HCT116 (cell line): ENCODE results near the gene CTDSP1. TPM values are rescaled to one million over a fixed set of nuclear protein-coding genes. Genes with fewer than 3 reads are reported as not detected.

Source experiments
- ATAC-seq: fragments of 200-7000 bp; cut with Tn5 transposase; 2 replicates; pipeline ENCODE4 v1.9.1; 2020; ENCODE audit warnings: mild to moderate bottlenecking, moderate library complexity
- Bru-seq: library from RNA; stranded (reverse); fragments of 400-500 nt; gene quantifications from one replicate; lab custom pipeline; 2021; lab: Mats Ljungman, UMichigan
- BruChase-seq, 2 experiments: library from RNA; stranded (reverse); fragments of 400-500 nt; gene quantifications; one replicate each; lab custom pipeline; 2021; lab: Mats Ljungman, UMichigan
- BruUV-seq: library from RNA; stranded (reverse); fragments of 400-500 nt; replicated peaks from 2 replicates; lab custom pipeline; 2021; lab: Mats Ljungman, UMichigan
- CTCF ChIA-PET: fragments of 300-600 bp; sonication (Branson Sonifier 250); formaldehyde crosslinking; loops from one replicate; lab custom pipeline; 2021; ENCODE audit warnings: antibody characterized with exemption; lab: Charles Lee
- POLR2A ChIA-PET: fragments of 300-600, 350-600 bp; sonication (Branson Sonifier 250); formaldehyde crosslinking; loops from one replicate; lab custom pipeline; 2021; ENCODE audit warnings: antibody characterized with exemption; lab: Charles Lee
- RAD21 ChIA-PET, 2 experiments: fragments of 300-600 bp; sonication (Branson Sonifier 250); formaldehyde crosslinking; loops; one replicate each; lab custom pipeline; 2023; ENCODE audit warnings: low total read pairs in 2 of 2; ENCODE audit not compliant: uncharacterized antibody in 2 of 2, unreplicated experiment in 2 of 2, low non-redundant PET in 1 of 2; lab: Charles Lee
- DNase-seq: peaks from one replicate; pipeline ENCODE4 v3.0.0-alpha.2; 2010; ENCODE audit warnings: low read depth, low spot score
- H2AFZ ChIP-seq: fragments of 200-600 bp; shearing (Covaris generic), sonication (generic); 2 replicates; pipeline ENCODE4 v1.6.1; 2017; ENCODE audit warnings: low read depth, mixed run types, mixed read lengths, antibody characterized with exemption, low read length; ENCODE audit not compliant: poor library complexity, severe bottlenecking
- H3K27ac ChIP-seq: 2 replicates; pipeline ENCODE4 v1.5.1; 2012; ENCODE audit warnings: low read depth, low read length
- H3K27me3 ChIP-seq: fragments of 200-600 bp; sonication (generic); 2 replicates; pipeline ENCODE4 v1.6.1; 2016; ENCODE audit warnings: mixed run types, low read length, mixed read lengths; ENCODE audit not compliant: insufficient read depth
- H3K36me3 ChIP-seq, 2 experiments: fragments of 200-500 bp in 1 of 2; fragments of 200-600 bp in 1 of 2; sonication (Bioruptor generic) in 1 of 2; sonication (generic) in 1 of 2; 2 replicates each; pipeline versions ENCODE4 v1.5.1 to v1.6.1; 2014 to 2016; ENCODE audit warnings: low read length in 2 of 2, inconsistent platforms in 1 of 2, mixed read lengths in 1 of 2, mixed run types in 1 of 2; ENCODE audit not compliant: insufficient read depth in 2 of 2, control insufficient read depth in 1 of 2
- H3K4me1 ChIP-seq, 2 experiments: fragments of 200-600 bp in 1 of 2; sonication (generic) in 1 of 2; 2 replicates each; pipeline versions ENCODE4 v1.5.1 to v1.6.1; 2012 to 2017; ENCODE audit warnings: low read length in 2 of 2, inconsistent platforms in 1 of 2, mild to moderate bottlenecking in 1 of 2, mixed read lengths in 1 of 2, mixed run types in 1 of 2, moderate library complexity in 1 of 2; ENCODE audit not compliant: insufficient read depth in 2 of 2, control insufficient read depth in 1 of 2
- H3K4me2 ChIP-seq: fragments of 200-600 bp; sonication (generic); 2 replicates; pipeline ENCODE4 v1.6.1; 2017; ENCODE audit warnings: mixed run types, low read length, mixed read lengths
- H3K4me3 ChIP-seq, 2 experiments: fragments of 200-600 bp in 1 of 2; sonication (generic) in 1 of 2; replicated peaks in 1 of 2; 2 replicates each; pipeline ENCODE4 v1.5.1; 2011 to 2016; ENCODE audit warnings: low read length in 2 of 2, control low read depth in 1 of 2, low read depth in 1 of 2, mild to moderate bottlenecking in 1 of 2, mixed read lengths in 1 of 2, mixed run types in 1 of 2
- H3K79me2 ChIP-seq: fragments of 200-600 bp; sonication (generic); 2 replicates; pipeline ENCODE4 v1.6.1; 2017; ENCODE audit warnings: mild to moderate bottlenecking, mixed run types, low read length, moderate library complexity, mixed read lengths; ENCODE audit not compliant: insufficient read depth
- H3K9ac ChIP-seq: fragments of 200-600 bp; sonication (generic); 2 replicates; pipeline ENCODE4 v1.6.1; 2016; ENCODE audit warnings: low read length, mixed read lengths
- H3K9me2 ChIP-seq: fragments of 200-600 bp; sonication (generic), shearing (Covaris generic); 2 replicates; pipeline ENCODE4 v1.6.1; 2017; ENCODE audit warnings: mixed run types, mild to moderate bottlenecking, moderate library complexity; ENCODE audit not compliant: insufficient read depth
- H3K9me3 ChIP-seq, 2 experiments: fragments of 200-500 bp in 1 of 2; fragments of 200-600 bp in 1 of 2; sonication (Bioruptor generic) in 1 of 2; sonication (generic) in 1 of 2; 2 replicates each; pipeline ENCODE4 v1.6.1; 2014 to 2017; ENCODE audit warnings: low read length in 2 of 2, mixed read lengths in 2 of 2, inconsistent platforms in 1 of 2, low read depth in 1 of 2, mild to moderate bottlenecking in 1 of 2, mixed run types in 1 of 2, moderate library complexity in 1 of 2; ENCODE audit not compliant: control insufficient read depth in 1 of 2, insufficient read depth in 1 of 2
- H4K20me1 ChIP-seq: fragments of 200-600 bp; sonication (generic), shearing (Covaris generic); 2 replicates; pipeline ENCODE4 v1.6.1; 2017; ENCODE audit warnings: mixed run types, mild to moderate bottlenecking, moderate library complexity; ENCODE audit not compliant: insufficient read depth
- CEBPB ChIP-seq: IDR thresholded peaks from 2 replicates; pipeline ENCODE4 v1.6.1; 2012; ENCODE audit warnings: low read depth
- EGR1 ChIP-seq: IDR thresholded peaks from 2 replicates; pipeline ENCODE4 v1.6.1; 2012; ENCODE audit warnings: low read depth
- EZH2 ChIP-seq: fragments of 200-600 bp; sonication (generic); IDR thresholded peaks from 2 replicates; pipeline ENCODE4 v1.6.1; 2017; ENCODE audit warnings: antibody characterized with exemption, mixed run types
- EZH2phosphoT487 ChIP-seq: fragments of 200-600 bp; IDR thresholded peaks from 2 replicates; pipeline ENCODE4 v1.6.1; 2018; ENCODE audit warnings: antibody characterized with exemption, borderline replicate concordance
- FOSL1 ChIP-seq: IDR thresholded peaks from 2 replicates; pipeline ENCODE4 v1.6.1; 2012; ENCODE audit warnings: low read depth
- JUND ChIP-seq: IDR thresholded peaks from 2 replicates; pipeline ENCODE4 v1.6.1; 2012
- POLR2A ChIP-seq: IDR thresholded peaks from 2 replicates; pipeline ENCODE4 v1.7.0; 2011; ENCODE audit warnings: borderline replicate concordance; ENCODE audit not compliant: insufficient read depth, insufficient read length; ENCODE audit errors: extremely low read depth
- POLR2AphosphoS5 ChIP-seq: IDR thresholded peaks from 2 replicates; pipeline ENCODE4 v1.6.1; 2011; ENCODE audit warnings: mild to moderate bottlenecking, low read depth, low read length, moderate library complexity
- RAD21 ChIP-seq: IDR thresholded peaks from 2 replicates; pipeline ENCODE4 v1.6.1; 2012; ENCODE audit warnings: low read depth, mild to moderate bottlenecking
- SIN3A ChIP-seq: IDR thresholded peaks from 2 replicates; pipeline ENCODE4 v1.6.1; 2012; ENCODE audit warnings: low read depth
- SP1 ChIP-seq: IDR thresholded peaks from 2 replicates; pipeline ENCODE4 v1.6.1; 2012; ENCODE audit warnings: low read depth
- TCF7L2 ChIP-seq: IDR thresholded peaks from 2 replicates; pipeline ENCODE4 v1.7.0; 2011; ENCODE audit warnings: borderline replicate concordance, inconsistent platforms; ENCODE audit not compliant: insufficient read depth, insufficient read length; ENCODE audit errors: extremely low read depth
- YY1 ChIP-seq: IDR thresholded peaks from 2 replicates; pipeline ENCODE4 v1.6.1; 2011; ENCODE audit warnings: low read length, low read depth, moderate library complexity, mild to moderate bottlenecking; ENCODE audit not compliant: insufficient replicate concordance; ENCODE audit errors: extremely low read depth
- ZFX ChIP-seq: fragments of 450-650 bp; IDR thresholded peaks from 2 replicates; pipeline ENCODE4 v1.6.1; 2017
- ZNF274 ChIP-seq: fragments of 200-500 bp; sonication (Bioruptor generic); IDR thresholded peaks from 2 replicates; pipeline ENCODE4 v1.6.1; 2014; ENCODE audit warnings: mild to moderate bottlenecking, low read depth, low read length, inconsistent platforms
- intact Hi-C: fragments of 100-400 bp; cut with micrococcal nuclease; formaldehyde crosslinking; loops from 2 replicates; pipeline ENCODE4 v1.10.0; 2022
- long read RNA-seq: library from polyadenylated mRNA; unstranded; transcript quantifications from one replicate; pipeline ENCODE4 v2.0.0, GENCODE V29; 2021; ENCODE audit not compliant: unreplicated experiment
- polyA plus RNA-seq: library from polyadenylated mRNA; unstranded; fragments of >200 nt; gene quantifications from 2 replicates; pipeline ENCODE4 v1.2.1, GENCODE V29; 2012; ENCODE audit warnings: missing spikeins
- total RNA-seq: library from RNA; stranded (reverse); gene quantifications from one replicate; pipeline ENCODE4 v1.2.1, GENCODE V29; 2021; ENCODE audit not compliant: unreplicated experiment
- TF ChIP-seq, protein P1 (sequence below), 3 experiments: fragments of 200-600 bp in 1 of 3; sonication (generic) in 1 of 3; IDR thresholded peaks in 2 of 3; conservative IDR thresholded peaks in 1 of 3; 2 replicates each; pipeline ENCODE4 v1.5.1; 2012 to 2017; ENCODE audit warnings: low read depth in 2 of 3, low read length in 2 of 3, antibody characterized with exemption in 1 of 3, borderline replicate concordance in 1 of 3, control low read depth in 1 of 3, mild to moderate bottlenecking in 1 of 3, mixed read lengths in 1 of 3, mixed run types in 1 of 3, moderate library complexity in 1 of 3; ENCODE audit not compliant: insufficient read depth in 1 of 3
- TF ChIP-seq, protein P2 (sequence below): IDR thresholded peaks from 2 replicates; pipeline ENCODE4 v1.6.1; 2012; ENCODE audit warnings: low read depth
- TF ChIP-seq, protein P3 (sequence below): IDR thresholded peaks from 2 replicates; pipeline ENCODE4 v1.6.1; 2012
- TF ChIP-seq, protein P4 (sequence below): IDR thresholded peaks from 2 replicates; pipeline ENCODE4 v1.6.1; 2012

CTDSP1 gene, protein sequence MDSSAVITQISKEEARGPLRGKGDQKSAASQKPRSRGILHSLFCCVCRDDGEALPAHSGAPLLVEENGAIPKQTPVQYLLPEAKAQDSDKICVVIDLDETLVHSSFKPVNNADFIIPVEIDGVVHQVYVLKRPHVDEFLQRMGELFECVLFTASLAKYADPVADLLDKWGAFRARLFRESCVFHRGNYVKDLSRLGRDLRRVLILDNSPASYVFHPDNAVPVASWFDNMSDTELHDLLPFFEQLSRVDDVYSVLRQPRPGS
- 90.7 TPM for total RNA-seq
- 79.4 and 89.3 TPM in 2 replicates for polyA plus RNA-seq
- percentile 80 among the genes with signal in this experiment for Bru-seq, nascent RNA
- percentile 86 among the genes with signal in this experiment for BruChase-seq, experiment 1, labeled RNA remaining after a 6-hour chase
- BruChase-seq, experiment 2, labeled RNA remaining after a 2-hour chase, result percentile 89 among the genes with signal in this experiment
- long read RNA-seq, partial matches to known transcripts, result 7 of 65 reads
- long read RNA-seq, other reads (novel, unspliced or antisense), result 58 of 65 reads

DNA sequence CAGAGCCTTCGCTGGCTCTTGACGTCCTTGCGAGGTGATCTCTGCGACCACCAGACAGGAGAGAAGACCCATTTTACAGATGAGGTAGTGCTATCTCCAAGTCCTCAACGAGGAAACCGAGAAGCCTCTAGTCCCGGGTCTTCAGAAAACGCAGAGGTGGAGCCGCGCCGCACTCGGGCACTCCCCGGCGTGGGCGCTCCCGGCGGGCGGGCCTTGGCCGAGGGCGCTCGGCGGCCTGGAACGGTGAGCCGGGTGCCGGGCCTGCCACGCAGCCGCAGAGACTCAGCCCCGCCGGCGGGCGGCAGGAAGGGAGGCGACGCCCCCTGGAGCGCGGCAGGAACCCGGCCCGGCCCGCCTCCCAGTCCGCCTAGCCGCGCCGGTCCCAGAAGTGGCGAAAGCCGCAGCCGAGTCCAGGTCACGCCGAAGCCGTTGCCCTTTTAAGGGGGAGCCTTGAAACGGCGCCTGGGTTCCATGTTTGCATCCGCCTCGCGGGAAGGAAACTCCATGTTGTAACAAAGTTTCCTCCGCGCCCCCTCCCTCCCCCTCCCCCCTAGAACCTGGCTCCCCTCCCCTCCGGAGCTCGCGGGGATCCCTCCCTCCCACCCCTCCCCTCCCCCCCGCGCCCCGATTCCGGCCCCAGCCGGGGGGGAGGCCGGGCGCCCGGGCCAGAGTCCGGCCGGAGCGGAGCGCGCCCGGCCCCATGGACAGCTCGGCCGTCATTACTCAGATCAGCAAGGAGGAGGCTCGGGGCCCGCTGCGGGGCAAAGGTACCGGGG lies at the start of gene CTDSP1:
Gene CTDSP1, plus strand, starts transcription at position 478 of the 776 bp plus-strand sequence. Its CDS starts 223 bp downstream, at position 701.
- ChIA-PET CTCF (interaction anchor here (0.6 kb wide), 1 partner anchor 127 kb away, joined by 4 read pairs; no protein-coding TSS in a partner anchor), RAD21 (interaction anchor here in 1 of 2 experiments (0.6 kb wide), 1 partner anchor 113 kb away, joined by 3 read pairs; no protein-coding TSS in a partner anchor), POLR2A (no interaction called here)
- no peaks in the 10 kb centered on the region for H4K20me1 ChIP-seq
- H3K27me3 ChIP-seq, result no peaks in the 10 kb centered on the region
- peaks cover 23 to 52% of the 10 kb centered on the region in 2 experiments for H3K4me1 ChIP-seq
- BruUV-seq, result no TSS peak
- intact Hi-C loops, result loop anchor here (1.0 to 2.0 kb wide), 2 partner anchors 98 to 169 kb away; partner anchors contain the start of genes CNOT9 and USP37
- peak within 1 kb of the TSS; percentile 63 to 85 for H3K4me3 ChIP-seq
- peak within 1 kb of the TSS; percentile 96 for H3K9ac ChIP-seq
- peaks cover 17% of the 10 kb centered on the region in 2 experiments for H3K36me3 ChIP-seq
- peak; percentile 31 for ATAC-seq
- no peaks in the 10 kb centered on the region for H3K9me3 ChIP-seq
- H3K27ac ChIP-seq, result peak within 1 kb of the TSS; percentile 99
- no peak within 1 kb of the TSS for H2AFZ ChIP-seq
- H3K4me2 ChIP-seq, result peak within 1 kb of the TSS; percentile 90
- H3K79me2 ChIP-seq, result peaks cover 38% of the 10 kb centered on the region
- no peaks in the 10 kb centered on the region for H3K9me2 ChIP-seq
- DNase-seq, result peak; percentile 88
- peak; percentile 1 for TF ChIP-seq ZFX
- TF ChIP-seq RAD21, result no peak
- no peak for TF ChIP-seq EZH2
- no peak for TF ChIP-seq EGR1
- peak; percentile 52 for TF ChIP-seq TCF7L2
- TF ChIP-seq, protein P1, sequence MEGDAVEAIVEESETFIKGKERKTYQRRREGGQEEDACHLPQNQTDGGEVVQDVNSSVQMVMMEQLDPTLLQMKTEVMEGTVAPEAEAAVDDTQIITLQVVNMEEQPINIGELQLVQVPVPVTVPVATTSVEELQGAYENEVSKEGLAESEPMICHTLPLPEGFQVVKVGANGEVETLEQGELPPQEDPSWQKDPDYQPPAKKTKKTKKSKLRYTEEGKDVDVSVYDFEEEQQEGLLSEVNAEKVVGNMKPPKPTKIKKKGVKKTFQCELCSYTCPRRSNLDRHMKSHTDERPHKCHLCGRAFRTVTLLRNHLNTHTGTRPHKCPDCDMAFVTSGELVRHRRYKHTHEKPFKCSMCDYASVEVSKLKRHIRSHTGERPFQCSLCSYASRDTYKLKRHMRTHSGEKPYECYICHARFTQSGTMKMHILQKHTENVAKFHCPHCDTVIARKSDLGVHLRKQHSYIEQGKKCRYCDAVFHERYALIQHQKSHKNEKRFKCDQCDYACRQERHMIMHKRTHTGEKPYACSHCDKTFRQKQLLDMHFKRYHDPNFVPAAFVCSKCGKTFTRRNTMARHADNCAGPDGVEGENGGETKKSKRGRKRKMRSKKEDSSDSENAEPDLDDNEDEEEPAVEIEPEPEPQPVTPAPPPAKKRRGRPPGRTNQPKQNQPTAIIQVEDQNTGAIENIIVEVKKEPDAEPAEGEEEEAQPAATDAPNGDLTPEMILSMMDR (IDR thresholded peaks at IDR 0.05 in 2 of 3, conservative IDR thresholded peaks at IDR 0.05 in 1 of 3; ENCODE audit: borderline replicate concordance in 1 of 3, insufficient read depth in 1 of 3, low read depth in 2 of 3, low read length in 2 of 3), result no peak
- peak; percentile 88 for TF ChIP-seq YY1
- TF ChIP-seq SIN3A, result no peak
- TF ChIP-seq, protein P2, sequence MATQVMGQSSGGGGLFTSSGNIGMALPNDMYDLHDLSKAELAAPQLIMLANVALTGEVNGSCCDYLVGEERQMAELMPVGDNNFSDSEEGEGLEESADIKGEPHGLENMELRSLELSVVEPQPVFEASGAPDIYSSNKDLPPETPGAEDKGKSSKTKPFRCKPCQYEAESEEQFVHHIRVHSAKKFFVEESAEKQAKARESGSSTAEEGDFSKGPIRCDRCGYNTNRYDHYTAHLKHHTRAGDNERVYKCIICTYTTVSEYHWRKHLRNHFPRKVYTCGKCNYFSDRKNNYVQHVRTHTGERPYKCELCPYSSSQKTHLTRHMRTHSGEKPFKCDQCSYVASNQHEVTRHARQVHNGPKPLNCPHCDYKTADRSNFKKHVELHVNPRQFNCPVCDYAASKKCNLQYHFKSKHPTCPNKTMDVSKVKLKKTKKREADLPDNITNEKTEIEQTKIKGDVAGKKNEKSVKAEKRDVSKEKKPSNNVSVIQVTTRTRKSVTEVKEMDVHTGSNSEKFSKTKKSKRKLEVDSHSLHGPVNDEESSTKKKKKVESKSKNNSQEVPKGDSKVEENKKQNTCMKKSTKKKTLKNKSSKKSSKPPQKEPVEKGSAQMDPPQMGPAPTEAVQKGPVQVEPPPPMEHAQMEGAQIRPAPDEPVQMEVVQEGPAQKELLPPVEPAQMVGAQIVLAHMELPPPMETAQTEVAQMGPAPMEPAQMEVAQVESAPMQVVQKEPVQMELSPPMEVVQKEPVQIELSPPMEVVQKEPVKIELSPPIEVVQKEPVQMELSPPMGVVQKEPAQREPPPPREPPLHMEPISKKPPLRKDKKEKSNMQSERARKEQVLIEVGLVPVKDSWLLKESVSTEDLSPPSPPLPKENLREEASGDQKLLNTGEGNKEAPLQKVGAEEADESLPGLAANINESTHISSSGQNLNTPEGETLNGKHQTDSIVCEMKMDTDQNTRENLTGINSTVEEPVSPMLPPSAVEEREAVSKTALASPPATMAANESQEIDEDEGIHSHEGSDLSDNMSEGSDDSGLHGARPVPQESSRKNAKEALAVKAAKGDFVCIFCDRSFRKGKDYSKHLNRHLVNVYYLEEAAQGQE, result no peak
- TF ChIP-seq ZNF274, result no peak
- no peak for TF ChIP-seq FOSL1
- TF ChIP-seq, protein P3, sequence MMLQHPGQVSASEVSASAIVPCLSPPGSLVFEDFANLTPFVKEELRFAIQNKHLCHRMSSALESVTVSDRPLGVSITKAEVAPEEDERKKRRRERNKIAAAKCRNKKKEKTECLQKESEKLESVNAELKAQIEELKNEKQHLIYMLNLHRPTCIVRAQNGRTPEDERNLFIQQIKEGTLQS, result no peak
- TF ChIP-seq JUND, result no peak
- peak; percentile 68 for TF ChIP-seq POLR2AphosphoS5
- TF ChIP-seq SP1, result no peak
- no peak for TF ChIP-seq EZH2phosphoT487
- peak; percentile 65 for TF ChIP-seq POLR2A
- no peak for TF ChIP-seq CEBPB
- TF ChIP-seq, protein P4, sequence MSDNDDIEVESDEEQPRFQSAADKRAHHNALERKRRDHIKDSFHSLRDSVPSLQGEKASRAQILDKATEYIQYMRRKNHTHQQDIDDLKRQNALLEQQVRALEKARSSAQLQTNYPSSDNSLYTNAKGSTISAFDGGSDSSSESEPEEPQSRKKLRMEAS, result no peak
